ENCODE data around the gene DACH1. TPM values are rescaled to one million over a fixed set of nuclear protein-coding genes. Genes with fewer than 3 reads are reported as not detected.

The DACH1 gene
- total and polyA plus RNA-seq, 2 of the 8 experiments (the other 6 are each of a cell fraction or from before 2014, with no cell fraction given): 0.12 to 0.67 TPM

- Histone ChIP-seq H4K8ac (ENCODE audit: extremely low read depth, insufficient read depth, low read length) (no peak overlapping the region), H2BK20ac (ENCODE audit: low read length) (no peak overlapping the region), H3K23me2 (ENCODE audit: low read depth, low read length) (no peaks in the 10 kb centered on the region), H3K27me3 (replicated peaks in 1 of 4; ENCODE audit: control insufficient read depth in 3 of 4, extremely low read depth in 1 of 4, insufficient read depth in 3 of 4, low read length in 3 of 4) (no peaks in the 10 kb centered on the region), H3K79me2 (ENCODE audit: control insufficient read depth in 1 of 2, insufficient read depth in 2 of 2, low read length in 2 of 2) (no peaks in the 10 kb centered on the region), H4K5ac (ENCODE audit: insufficient read length, low read depth, low read length) (no peak overlapping the region), H3K14ac (ENCODE audit: insufficient read length) (no peak overlapping the region), H3K9ac (replicated peaks in 1 of 4; ENCODE audit: extremely low read depth in 1 of 4, low read depth in 3 of 4, low read length in 3 of 4) (no peak overlapping the region), H3K9me3 (ENCODE audit: insufficient read depth in 2 of 2, low read depth in 1 of 2, low read length in 1 of 2) (no peaks in the 10 kb centered on the region), H3K36me3 (ENCODE audit: control insufficient read depth in 2 of 4, insufficient read depth in 4 of 4, low read length in 3 of 4) (no peaks in the 10 kb centered on the region), H3K79me1 (ENCODE audit: low read depth, low read length) (no peaks in the 10 kb centered on the region), H3K4ac (replicated peaks; ENCODE audit: insufficient read length, low read depth, low read length) (no peak overlapping the region), H4K91ac (replicated peaks; ENCODE audit: insufficient read length, low read length) (no peak overlapping the region), H3K4me3 (ENCODE audit: extremely low read depth in 1 of 4, insufficient read depth in 2 of 4, low read depth in 3 of 4, low read length in 4 of 4) (no peak overlapping the region), H2AK5ac (ENCODE audit: low read depth, low read length) (no peak overlapping the region), H2BK120ac (replicated peaks; ENCODE audit: low read depth, low read length) (no peak overlapping the region), H3K18ac (ENCODE audit: extremely low read depth, low read length) (no peak overlapping the region), H2AFZ (ENCODE audit: low read length) (peak overlapping the region; percentile 50), H2BK12ac (ENCODE audit: low read depth, low read length) (no peak overlapping the region), H3K56ac (replicated peaks; ENCODE audit: insufficient read length, low read depth, low read length) (no peak overlapping the region), H3K4me2 (ENCODE audit: insufficient read depth in 1 of 2, low read depth in 2 of 2, low read length in 2 of 2) (no peak overlapping the region), H3K4me1 (replicated peaks in 1 of 4; ENCODE audit: control insufficient read depth in 3 of 4, insufficient read depth in 4 of 4, low read length in 3 of 4) (no peaks in the 10 kb centered on the region), H3K27ac (ENCODE audit: low read depth, low read length) (no peak overlapping the region), H4K20me1 (replicated peaks in 1 of 2; ENCODE audit: control insufficient read depth in 1 of 2, insufficient read depth in 2 of 2, low read length in 2 of 2) (no peaks in the 10 kb centered on the region), H3K23ac (ENCODE audit: insufficient read length) (no peak overlapping the region), H2BK5ac (ENCODE audit: low read depth, low read length) (no peak overlapping the region), H2BK15ac (ENCODE audit: low read length) (no peak overlapping the region)
- DNase-seq (ENCODE audit: low read depth in 1 of 2, low spot score in 2 of 2) (no peak), FAIRE-seq (no peak)
- TF ChIP-seq POU5F1 (IDR thresholded peaks at IDR 0.05; ENCODE audit: low read depth, low read length) (no peak), TAF7 (optimal IDR thresholded peaks at IDR 0.05; ENCODE audit: borderline replicate concordance, low read depth, low read length) (no peak), RXRA (IDR thresholded peaks at IDR 0.05; ENCODE audit: insufficient read depth, low read depth, low read length) (no peak), MAFK (IDR thresholded peaks at IDR 0.05; ENCODE audit: low read depth, low read length) (no peak), E2F6 (IDR thresholded peaks at IDR 0.05) (no peak), TBP (IDR thresholded peaks at IDR 0.05; ENCODE audit: low read depth, low read length) (no peak), SUZ12 (IDR thresholded peaks at IDR 0.05; ENCODE audit: low read length) (no peak), FOSL1 (IDR thresholded peaks at IDR 0.05; ENCODE audit: insufficient read depth, low read depth, low read length) (no peak), SP2 (IDR thresholded peaks at IDR 0.05; ENCODE audit: low read length) (no peak), BCL11A (IDR thresholded peaks at IDR 0.05; ENCODE audit: low read depth in 2 of 2, low read length in 2 of 2) (no peak)
- TF ChIP-seq, protein P1, sequence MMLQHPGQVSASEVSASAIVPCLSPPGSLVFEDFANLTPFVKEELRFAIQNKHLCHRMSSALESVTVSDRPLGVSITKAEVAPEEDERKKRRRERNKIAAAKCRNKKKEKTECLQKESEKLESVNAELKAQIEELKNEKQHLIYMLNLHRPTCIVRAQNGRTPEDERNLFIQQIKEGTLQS (IDR thresholded peaks at IDR 0.05; ENCODE audit: insufficient read depth, low read depth, low read length): no peak
- WGBS, 2 experiments (ENCODE audit: extremely low coverage in 1 of 2, insufficient coverage in 1 of 2, insufficient read length in 1 of 2, insufficient replicate concordance in 2 of 2, low coverage in 1 of 2, low lambda C conversion rate in 2 of 2, missing lambda C conversion rate in 1 of 2): 80% methylated on average over 9 of the region's 9 CpGs; no CpG with 5 or more reads in 1 of the 2 experiments
- ChIA-PET CTCF (ENCODE audit: partially characterized antibody) (interaction anchor here (1.1 kb wide), 1 partner anchor 27 kb away, joined by 4 read pairs; no protein-coding TSS in a partner anchor), POLR2A (ENCODE audit: partially characterized antibody) (no interaction called here)
Measured at GRCh38 chr13:71851498-71852409, 15.2 kb downstream of the DACH1 start.

All from H1 (cell line).